ENCODE measurements around the gene MCOLN1. TPM values are rescaled to one million over a fixed set of nuclear protein-coding genes. Genes with fewer than 3 reads are reported as not detected.

MCOLN1 gene
- total RNA-seq, 1 experiment from 2014 or later: 15.7 TPM

DNA sequence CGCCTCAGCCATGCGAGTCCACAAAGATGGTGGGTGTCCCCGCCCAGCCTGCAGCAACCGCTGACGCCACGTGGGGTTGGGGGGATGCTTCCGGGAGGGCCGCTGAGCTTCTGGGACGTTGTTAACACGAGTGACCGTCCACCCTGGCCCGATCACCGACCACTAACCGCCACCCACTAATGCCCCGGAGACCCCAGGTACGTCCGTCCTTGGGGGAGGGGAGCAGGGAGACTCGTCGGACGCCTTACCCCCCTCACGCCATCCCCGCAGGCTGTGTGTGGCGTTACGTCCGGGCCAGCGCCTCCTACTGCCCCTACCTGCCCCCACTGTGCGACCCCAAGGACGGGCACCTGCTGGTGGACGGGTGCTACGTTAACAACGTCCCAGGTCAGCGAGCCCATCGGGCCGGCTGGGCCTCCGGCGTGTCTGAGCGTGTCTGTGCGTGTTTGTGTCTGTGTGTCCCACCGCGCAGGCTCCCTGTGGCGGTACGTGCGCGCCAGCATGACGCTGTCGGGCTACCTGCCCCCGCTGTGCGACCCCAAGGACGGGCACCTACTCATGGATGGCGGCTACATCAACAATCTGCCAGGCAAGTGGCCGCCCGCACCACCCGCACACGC is 34.4 kb downstream of the MCOLN1 start:
- Histone ChIP-seq H3K27ac (ENCODE audit: insufficient read length, low read depth, low read length) (no peak overlapping the region), H4K20me1 (ENCODE audit: control insufficient read depth, insufficient read depth, insufficient read length) (no peaks in the 10 kb centered on the region), H2BK120ac (ENCODE audit: low read depth, low read length, poor library complexity, severe bottlenecking) (no peak overlapping the region), H3K4ac (ENCODE audit: low read depth, low read length) (no peak overlapping the region), H3K4me2 (ENCODE audit: insufficient read depth, insufficient read length, low read length) (no peak overlapping the region), H2BK12ac (ENCODE audit: insufficient read length, low read depth, low read length) (no peak overlapping the region), H3K4me1 (ENCODE audit: insufficient read depth, low read length) (peaks cover 2% of the 10 kb centered on the region; the same call in 1 of the 2 replicates), H3K18ac (ENCODE audit: insufficient read length, low read depth, low read length) (no peak overlapping the region), H2BK15ac (ENCODE audit: low read depth, low read length) (no peak overlapping the region), H2BK20ac (ENCODE audit: low read depth, low read length, poor library complexity, severe bottlenecking) (no peak overlapping the region), H3K27me3 (ENCODE audit: insufficient read depth, low read length) (no peaks in the 10 kb centered on the region), H3T11ph (ENCODE audit: low read length) (no peak overlapping the region), H4K5ac (ENCODE audit: insufficient read length, low read depth, low read length) (no peak overlapping the region), H3K14ac (ENCODE audit: insufficient read depth, low read length) (no peak overlapping the region; the same call in 1 of the 2 replicates), H2AK5ac (ENCODE audit: insufficient read length, low read length) (no peak overlapping the region), H3K9ac (ENCODE audit: extremely low read depth, insufficient read length, low read length) (no peak overlapping the region), H2AFZ (ENCODE audit: low read length) (no peak overlapping the region), H4K91ac (ENCODE audit: insufficient read length, low read depth, low read length) (no peak overlapping the region), H4K8ac (replicated peaks; ENCODE audit: insufficient read length, low read depth, low read length) (no peak overlapping the region), H3K9me3 (ENCODE audit: control insufficient read depth, low read depth, low read length) (no peaks in the 10 kb centered on the region), H3K79me1 (ENCODE audit: insufficient read depth, low read depth, low read length, poor library complexity, severe bottlenecking) (no peaks in the 10 kb centered on the region), H3K56ac (ENCODE audit: insufficient read length, low read depth, low read length) (no peak overlapping the region), H3K23me2 (ENCODE audit: insufficient read length, low read depth, low read length, poor library complexity, severe bottlenecking) (no peaks in the 10 kb centered on the region), H2BK5ac (ENCODE audit: insufficient read length, low read length) (no peak overlapping the region), H3K79me2 (ENCODE audit: insufficient read depth, low read length) (no peaks in the 10 kb centered on the region), H3K23ac (ENCODE audit: insufficient read length, low read depth, low read length) (no peak overlapping the region)
- Mint-ChIP-seq H3K36me3 (ENCODE audit: insufficient read depth in 1 of 3, low read depth in 3 of 3) (peaks cover 20 to 58% (median 36%) of the 10 kb centered on the region in 3 experiments; a peak in 6 of 7 replicates), H3K4me1 (peaks cover 0 to 2% of the 10 kb centered on the region in 2 experiments; a peak in 1 of 4 replicates), H3K9me3 (no peaks in the 10 kb centered on the region; a peak in 1 of 5 replicates), H3K4me3 (no peak overlapping the region), H3K27me3 (ENCODE audit: low read depth) (no peaks in the 10 kb centered on the region), H3K27ac (no peak overlapping the region)
- no peak for TF ChIP-seq CTCF (conservative IDR thresholded peaks at IDR 0.05)
- WGBS (ENCODE audit: extremely low coverage, insufficient read length, low lambda C conversion rate): no CpG with 5 or more reads among the region's 54 CpGs
- no peak for DNase-seq

Data from H9 (cell line).